HepG2 (cell line): ENCODE measurements around the gene NINL. TPM values are rescaled to one million over a fixed set of nuclear protein-coding genes. Genes with fewer than 3 reads are reported as not detected.

Experiments used
- E2F5 ChIP-seq: sonication (generic); formaldehyde crosslinking; conservative IDR thresholded peaks from 2 replicates; pipeline ENCODE4 v1.4.0; 2020; ENCODE audit warnings: missing genetic modification reagents
- ERF ChIP-seq: IDR thresholded peaks from 2 replicates; pipeline ENCODE4 v1.6.1; 2018; ENCODE audit warnings: missing biosample characterization, missing genetic modification reagents
- PRMT3 ChIP-seq: sonication (generic); formaldehyde crosslinking; IDR thresholded peaks from 2 replicates; pipeline ENCODE4 v1.8.1; 2022; ENCODE audit warnings: low read depth, mild to moderate bottlenecking, moderate library complexity, missing genetic modification reagents, borderline replicate concordance
- TCF12 ChIP-seq, 2 experiments: fragments of 450-650 bp in 1 of 2; sonication (generic) in 1 of 2; formaldehyde crosslinking in 1 of 2; IDR thresholded peaks; 2 replicates each; pipeline versions ENCODE4 v1.6.1 to v1.8.0; 2017 to 2022; ENCODE audit warnings: antibody characterized with exemption in 1 of 2, mild to moderate bottlenecking in 1 of 2, missing genetic modification reagents in 1 of 2, moderate library complexity in 1 of 2
- TSC22D2 ChIP-seq: sonication (generic); formaldehyde crosslinking; IDR thresholded peaks from 2 replicates; pipeline ENCODE4 v1.5.1; 2020; ENCODE audit warnings: missing genetic modification reagents, mild to moderate bottlenecking, borderline replicate concordance
- ZNF136 ChIP-seq: sonication (generic); formaldehyde crosslinking; IDR thresholded peaks from 2 replicates; pipeline ENCODE4 v1.8.1; 2022; ENCODE audit warnings: low read depth, mild to moderate bottlenecking, moderate library complexity, missing genetic modification reagents
- ZNF646 ChIP-seq: sonication (generic); formaldehyde crosslinking; IDR thresholded peaks from 2 replicates; pipeline ENCODE4 v1.9.0; 2021; ENCODE audit warnings: mild to moderate bottlenecking, missing genetic modification reagents
- ZNF784 ChIP-seq: sonication (generic); formaldehyde crosslinking; IDR thresholded peaks from 2 replicates; pipeline ENCODE4 v1.5.1; 2020; ENCODE audit warnings: missing genetic modification reagents, mild to moderate bottlenecking, borderline replicate concordance
- polyA plus RNA-seq, 8 experiments: library from polyadenylated mRNA; depleted of rRNA in 3 of 8; stranded (reverse) in 7 of 8; unstranded in 1 of 8; fragments of >200 nt; fragmentation: Illumina TruSeq in 4 of 8; extraction: Trizol in 4 of 8; gene quantifications; 2 replicates each; pipeline versions ENCODE4 v1.2.1 to v1.2.3, GENCODE V29; 2011 to 2016; ENCODE audit warnings: low read depth in 4 of 8, missing spikeins in 1 of 8, mixed read lengths in 1 of 8; ENCODE audit not compliant: insufficient read depth in 1 of 8
- total RNA-seq, 5 experiments: library from RNA; depleted of rRNA; stranded (reverse); fragments of >200 nt; fragmentation: Illumina TruSeq; extraction: Trizol; gene quantifications; 2 replicates each; pipeline ENCODE4 v1.2.3, GENCODE V29; 2016; ENCODE audit warnings: low read depth in 1 of 5
- TF ChIP-seq, protein P1 (sequence below): sonication (generic); formaldehyde crosslinking; IDR thresholded peaks from 2 replicates; pipeline ENCODE4 v1.9.0; 2022; ENCODE audit warnings: missing genetic modification reagents, mild to moderate bottlenecking, borderline replicate concordance
- TF ChIP-seq, protein P2 (sequence below): sonication (generic); formaldehyde crosslinking; IDR thresholded peaks from 2 replicates; pipeline ENCODE4 v1.4.0; 2020; ENCODE audit warnings: missing genetic modification reagents
- TF ChIP-seq, protein P3 (sequence below): sonication (generic); formaldehyde crosslinking; IDR thresholded peaks from 2 replicates; pipeline ENCODE4 v1.8.0; 2022; ENCODE audit warnings: missing genetic modification reagents, low read depth, mild to moderate bottlenecking, borderline replicate concordance
- TF ChIP-seq, protein P4 (sequence below): sonication (generic); formaldehyde crosslinking; IDR thresholded peaks from 2 replicates; pipeline ENCODE4 v1.9.0; 2021; ENCODE audit warnings: missing genetic modification reagents, mild to moderate bottlenecking, borderline replicate concordance

Gene NINL
- total and polyA plus RNA-seq, 2 of the 13 experiments (the other 11 are each of a cell fraction or from before 2014, with no cell fraction given) = 32.3 to 34.3 TPM

GRCh38 chr20:25584905-25585704, at the start of gene NINL (continued):
- TF ChIP-seq E2F5 (CRISPR knock-in tag) (peak; percentile 67; the same call in 1 of the 2 replicates), ERF (CRISPR knock-in tag) (no peak; the same call in 1 of the 2 replicates), ZNF646 (CRISPR knock-in tag) (peak; percentile 66; the same call in 1 of the 2 replicates), PRMT3 (CRISPR knock-in tag) (peak; percentile 98), ZNF136 (CRISPR knock-in tag) (no peak; the same call in 1 of the 2 replicates), TSC22D2 (CRISPR knock-in tag) (no peak), ZNF784 (CRISPR knock-in tag) (peak; percentile 95), TCF12 (IDR thresholded peaks at IDR 0.05) (no peak), TCF12 (CRISPR knock-in tag; IDR thresholded peaks at IDR 0.05) (0 out of 2 replicates have a peak, but pooled peaks have one; percentile 67)
- TF ChIP-seq, protein P1, sequence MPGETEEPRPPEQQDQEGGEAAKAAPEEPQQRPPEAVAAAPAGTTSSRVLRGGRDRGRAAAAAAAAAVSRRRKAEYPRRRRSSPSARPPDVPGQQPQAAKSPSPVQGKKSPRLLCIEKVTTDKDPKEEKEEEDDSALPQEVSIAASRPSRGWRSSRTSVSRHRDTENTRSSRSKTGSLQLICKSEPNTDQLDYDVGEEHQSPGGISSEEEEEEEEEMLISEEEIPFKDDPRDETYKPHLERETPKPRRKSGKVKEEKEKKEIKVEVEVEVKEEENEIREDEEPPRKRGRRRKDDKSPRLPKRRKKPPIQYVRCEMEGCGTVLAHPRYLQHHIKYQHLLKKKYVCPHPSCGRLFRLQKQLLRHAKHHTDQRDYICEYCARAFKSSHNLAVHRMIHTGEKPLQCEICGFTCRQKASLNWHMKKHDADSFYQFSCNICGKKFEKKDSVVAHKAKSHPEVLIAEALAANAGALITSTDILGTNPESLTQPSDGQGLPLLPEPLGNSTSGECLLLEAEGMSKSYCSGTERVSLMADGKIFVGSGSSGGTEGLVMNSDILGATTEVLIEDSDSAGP (CRISPR knock-in tag) = peak; percentile 67; the same call in 1 of the 2 replicates
- TF ChIP-seq, protein P2, sequence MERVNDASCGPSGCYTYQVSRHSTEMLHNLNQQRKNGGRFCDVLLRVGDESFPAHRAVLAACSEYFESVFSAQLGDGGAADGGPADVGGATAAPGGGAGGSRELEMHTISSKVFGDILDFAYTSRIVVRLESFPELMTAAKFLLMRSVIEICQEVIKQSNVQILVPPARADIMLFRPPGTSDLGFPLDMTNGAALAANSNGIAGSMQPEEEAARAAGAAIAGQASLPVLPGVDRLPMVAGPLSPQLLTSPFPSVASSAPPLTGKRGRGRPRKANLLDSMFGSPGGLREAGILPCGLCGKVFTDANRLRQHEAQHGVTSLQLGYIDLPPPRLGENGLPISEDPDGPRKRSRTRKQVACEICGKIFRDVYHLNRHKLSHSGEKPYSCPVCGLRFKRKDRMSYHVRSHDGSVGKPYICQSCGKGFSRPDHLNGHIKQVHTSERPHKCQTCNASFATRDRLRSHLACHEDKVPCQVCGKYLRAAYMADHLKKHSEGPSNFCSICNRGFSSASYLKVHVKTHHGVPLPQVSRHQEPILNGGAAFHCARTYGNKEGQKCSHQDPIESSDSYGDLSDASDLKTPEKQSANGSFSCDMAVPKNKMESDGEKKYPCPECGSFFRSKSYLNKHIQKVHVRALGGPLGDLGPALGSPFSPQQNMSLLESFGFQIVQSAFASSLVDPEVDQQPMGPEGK (CRISPR knock-in tag) = peak; percentile 80
- TF ChIP-seq, protein P3, sequence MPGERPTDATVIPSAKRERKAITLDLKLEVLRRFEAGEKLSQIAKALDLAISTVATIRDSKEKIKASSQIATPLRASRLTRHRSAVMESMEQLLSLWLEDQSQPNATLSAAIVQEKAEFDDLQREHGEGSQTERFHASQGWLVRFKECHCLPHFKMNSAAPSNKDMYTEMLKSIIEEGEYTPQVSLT (CRISPR knock-in tag) = no peak; the same call in 1 of the 2 replicates
- TF ChIP-seq, protein P4, sequence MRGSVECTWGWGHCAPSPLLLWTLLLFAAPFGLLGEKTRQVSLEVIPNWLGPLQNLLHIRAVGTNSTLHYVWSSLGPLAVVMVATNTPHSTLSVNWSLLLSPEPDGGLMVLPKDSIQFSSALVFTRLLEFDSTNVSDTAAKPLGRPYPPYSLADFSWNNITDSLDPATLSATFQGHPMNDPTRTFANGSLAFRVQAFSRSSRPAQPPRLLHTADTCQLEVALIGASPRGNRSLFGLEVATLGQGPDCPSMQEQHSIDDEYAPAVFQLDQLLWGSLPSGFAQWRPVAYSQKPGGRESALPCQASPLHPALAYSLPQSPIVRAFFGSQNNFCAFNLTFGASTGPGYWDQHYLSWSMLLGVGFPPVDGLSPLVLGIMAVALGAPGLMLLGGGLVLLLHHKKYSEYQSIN (CRISPR knock-in tag) = no peak
